ENCODE results near the gene VAV2. TPM values are rescaled to one million over a fixed set of nuclear protein-coding genes. Genes with fewer than 3 reads are reported as not detected.

Gene VAV2
- total and polyA plus RNA-seq, 9 of the 15 experiments (the other 6 are each of a cell fraction or from before 2014, with no cell fraction given), result 0.01 to 2.7 (median 1.0) TPM; not detected in 1

DNA sequence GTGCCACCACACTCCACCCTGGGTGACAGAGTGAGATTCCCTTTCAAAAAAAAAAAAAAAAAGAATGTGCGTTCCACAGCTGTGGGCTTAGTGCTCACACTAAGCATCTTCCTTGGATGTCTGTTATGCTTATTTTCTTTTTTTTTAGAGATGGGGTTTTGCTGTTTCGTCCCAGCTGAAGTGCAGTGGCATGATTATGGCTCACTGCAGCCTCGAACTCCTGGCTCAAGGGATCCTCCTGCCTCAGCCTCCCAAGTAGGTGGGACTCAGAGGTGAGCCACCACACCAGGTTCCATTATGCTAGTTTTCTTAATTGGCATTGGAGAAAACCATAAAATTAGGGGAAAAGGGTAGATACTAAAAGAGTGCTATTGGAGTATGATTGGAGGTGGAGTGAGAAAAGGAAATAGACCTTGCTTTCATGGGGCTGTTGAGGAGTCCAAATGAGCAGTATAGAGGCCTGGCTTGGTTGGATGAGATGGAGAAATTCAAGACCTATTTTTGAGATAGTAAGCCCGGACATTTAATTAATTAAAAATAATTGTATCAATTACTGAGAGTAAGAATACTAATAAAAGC, 32.2 kb upstream of the VAV2 start:
- ATAC-seq (no peak), DNase-seq (ENCODE audit: extremely low read depth in 1 of 4, low spot score in 3 of 4) (no peak), FAIRE-seq (no peak)
- Histone ChIP-seq H3K27me3 (ENCODE audit: control insufficient read depth in 2 of 2, insufficient read depth in 2 of 2, low read length in 2 of 2) (peaks cover 3 to 8% of the 10 kb centered on the region in 2 experiments; a peak in 1 of 5 replicates), H3K9ac (ENCODE audit: insufficient read depth in 1 of 2, low read depth in 2 of 2, low read length in 2 of 2) (no peak overlapping the region), H3K4me2 (ENCODE audit: insufficient read depth, low read length) (peak overlapping the region; percentile 71), H3K4me1 (replicated peaks in 1 of 2; ENCODE audit: control insufficient read depth in 2 of 2, insufficient read depth in 2 of 2, low read length in 2 of 2) (peaks cover 4 to 22% of the 10 kb centered on the region in 2 experiments; a peak in 3 of 5 replicates), H3K9me1 (ENCODE audit: control insufficient read depth, insufficient read depth, low read length) (no peaks in the 10 kb centered on the region), H3K79me2 (ENCODE audit: control insufficient read depth, insufficient read depth, low read length) (no peaks in the 10 kb centered on the region), H4K20me1 (replicated peaks; ENCODE audit: control insufficient read depth, insufficient read depth, low read length) (no peaks in the 10 kb centered on the region), H3K36me3 (ENCODE audit: control insufficient read depth, insufficient read depth, low read length) (no peaks in the 10 kb centered on the region), H3K9me3 (replicated peaks; ENCODE audit: control insufficient read depth, insufficient read depth, low read depth, low read length) (no peaks in the 10 kb centered on the region), H3K4me3 (no peak overlapping the region), H3K27ac (ENCODE audit: extremely low read depth, low read depth, low read length) (no peak overlapping the region), H2AFZ (ENCODE audit: low read depth, low read length) (peak overlapping the region; percentile 85)
- in situ Hi-C loops (cut with MboI) (no loop called here), intact Hi-C loops (cut with micrococcal nuclease) (no loop called here)
- ChIA-PET POLR2A (no interaction called here), CTCF (ENCODE audit: low intra/inter-chr PET ratio) (no interaction called here)
- TF ChIP-seq ZNF584 (CRISPR knock-in tag; IDR thresholded peaks at IDR 0.05; ENCODE audit: low read depth) (no peak), LCOR (CRISPR knock-in tag; IDR thresholded peaks at IDR 0.05) (no peak), HCFC1 (IDR thresholded peaks at IDR 0.05; ENCODE audit: low read depth, low read length) (no peak), ELF1 (tag; IDR thresholded peaks at IDR 0.05) (0 out of 2 replicates have a peak, but pooled peaks have one; percentile 15)
- TF ChIP-seq, protein P1, sequence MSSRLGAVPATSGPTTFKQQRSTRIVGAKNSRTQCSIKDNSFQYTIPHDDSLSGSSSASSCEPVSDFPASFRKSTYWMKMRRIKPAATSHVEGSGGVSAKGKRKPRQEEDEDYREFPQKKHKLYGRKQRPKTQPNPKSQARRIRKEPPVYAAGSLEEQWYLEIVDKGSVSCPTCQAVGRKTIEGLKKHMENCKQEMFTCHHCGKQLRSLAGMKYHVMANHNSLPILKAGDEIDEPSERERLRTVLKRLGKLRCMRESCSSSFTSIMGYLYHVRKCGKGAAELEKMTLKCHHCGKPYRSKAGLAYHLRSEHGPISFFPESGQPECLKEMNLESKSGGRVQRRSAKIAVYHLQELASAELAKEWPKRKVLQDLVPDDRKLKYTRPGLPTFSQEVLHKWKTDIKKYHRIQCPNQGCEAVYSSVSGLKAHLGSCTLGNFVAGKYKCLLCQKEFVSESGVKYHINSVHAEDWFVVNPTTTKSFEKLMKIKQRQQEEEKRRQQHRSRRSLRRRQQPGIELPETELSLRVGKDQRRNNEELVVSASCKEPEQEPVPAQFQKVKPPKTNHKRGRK (tag; IDR thresholded peaks at IDR 0.05), result 0 out of 2 replicates have a peak, but pooled peaks have one; percentile 16
- 35% methylated on average over 4 of the region's 4 CpGs for WGBS (ENCODE audit: insufficient coverage, low coverage, missing lambda C conversion rate)
- no TSS peak for BruUV-seq (replicated peaks)

Data from K562 (cell line).